ENCODE data around the gene PCDHGC5. TPM values are rescaled to one million over a fixed set of nuclear protein-coding genes. Genes with fewer than 3 reads are reported as not detected.

PCDHGC5 gene
- total and polyA plus RNA-seq, 9 of the 15 experiments (the other 6 are each of a cell fraction or from before 2014, with no cell fraction given): not detected

- peaks cover 0 to 2% of the 10 kb centered on the region in 2 experiments; a peak in 1 of 5 replicates for H3K4me1 ChIP-seq (replicated peaks in 1 of 2; ENCODE audit: control insufficient read depth in 2 of 2, insufficient read depth in 2 of 2, low read length in 2 of 2)
- no peak overlapping the region for H2AFZ ChIP-seq (ENCODE audit: low read depth, low read length)
- H3K79me2 ChIP-seq (ENCODE audit: control insufficient read depth, insufficient read depth, low read length): no peaks in the 10 kb centered on the region
- no peak for FAIRE-seq
- intact Hi-C loops (cut with micrococcal nuclease) (no loop called here), in situ Hi-C loops (cut with MboI) (no loop called here)
- H4K20me1 ChIP-seq (replicated peaks; ENCODE audit: control insufficient read depth, insufficient read depth, low read length): no peaks in the 10 kb centered on the region
- no peaks in the 10 kb centered on the region for H3K27me3 ChIP-seq (ENCODE audit: control insufficient read depth in 2 of 2, insufficient read depth in 2 of 2, low read length in 2 of 2)
- DNase-seq (ENCODE audit: extremely low read depth in 1 of 4, low spot score in 3 of 4): no peak
- no peaks in the 10 kb centered on the region for H3K9me1 ChIP-seq (ENCODE audit: control insufficient read depth, insufficient read depth, low read length)
- no peak overlapping the region for H3K9ac ChIP-seq (ENCODE audit: insufficient read depth in 1 of 2, low read depth in 2 of 2, low read length in 2 of 2)
- no peak for ATAC-seq
- H3K36me3 ChIP-seq (ENCODE audit: control insufficient read depth, insufficient read depth, low read length): peaks cover 91% of the 10 kb centered on the region; the same call in 2 of the 3 replicates
- CTCF ChIA-PET (ENCODE audit: low intra/inter-chr PET ratio): no interaction called here
- H3K4me3 ChIP-seq: no peak overlapping the region
- no peak overlapping the region for H3K27ac ChIP-seq (ENCODE audit: extremely low read depth, low read depth, low read length)
- POLR2A ChIA-PET: interaction anchor here (0.7 to 1.1 kb wide), 2 partner anchors 24 to 25 kb away, joined by 4 read pairs; no protein-coding TSS in a partner anchor
- H3K9me3 ChIP-seq (replicated peaks; ENCODE audit: control insufficient read depth, insufficient read depth, low read depth, low read length): no peaks in the 10 kb centered on the region
- 100% methylated on average over 1 of the region's 1 CpG for WGBS (ENCODE audit: insufficient coverage, low coverage, missing lambda C conversion rate)
- TF ChIP-seq ZNF551 (CRISPR knock-in tag; IDR thresholded peaks at IDR 0.05): no peak
- no peak for TF ChIP-seq ZNF347 (CRISPR knock-in tag; IDR thresholded peaks at IDR 0.05; ENCODE audit: low read depth)
- no peak for TF ChIP-seq GABPB2 (CRISPR knock-in tag; conservative IDR thresholded peaks at IDR 0.05)
- TF ChIP-seq THRA (IDR thresholded peaks at IDR 0.05): no peak
- TF ChIP-seq SRSF7 (optimal IDR thresholded peaks at IDR 0.05; ENCODE audit: low read depth, low read length): no peak
- no peak for TF ChIP-seq NEUROD1 (IDR thresholded peaks at IDR 0.05; ENCODE audit: borderline replicate concordance, low read depth, low read length, partially characterized antibody)
- no peak for TF ChIP-seq OTX1 (CRISPR knock-in tag; IDR thresholded peaks at IDR 0.05)
- no peak for TF ChIP-seq RFX1 (IDR thresholded peaks at IDR 0.05)
- no TSS peak for BruUV-seq (replicated peaks)
- no peak overlapping the region for H3K4me2 ChIP-seq (ENCODE audit: insufficient read depth, low read length)
Observed at GRCh38 chr5:141532726-141533125, 43.8 kb downstream of the PCDHGC5 start.

Measured in K562 (cell line).